HG03095 (cell line): ENCODE measurements around the gene ANGPTL4.
"Not testable (repeated sequence)": the region's sequence is repeated elsewhere in the genome, so short reads cannot be mapped to it uniquely, and the experiment has no call there.

Experiments used
- ATAC-seq: cut with Tn5 transposase; IDR thresholded peaks from one replicate; pipeline ENCODE4 v1.9.1; 2021; ENCODE audit warnings: moderate library complexity; ENCODE audit not compliant: unreplicated experiment

The ANGPTL4 gene

DNA sequence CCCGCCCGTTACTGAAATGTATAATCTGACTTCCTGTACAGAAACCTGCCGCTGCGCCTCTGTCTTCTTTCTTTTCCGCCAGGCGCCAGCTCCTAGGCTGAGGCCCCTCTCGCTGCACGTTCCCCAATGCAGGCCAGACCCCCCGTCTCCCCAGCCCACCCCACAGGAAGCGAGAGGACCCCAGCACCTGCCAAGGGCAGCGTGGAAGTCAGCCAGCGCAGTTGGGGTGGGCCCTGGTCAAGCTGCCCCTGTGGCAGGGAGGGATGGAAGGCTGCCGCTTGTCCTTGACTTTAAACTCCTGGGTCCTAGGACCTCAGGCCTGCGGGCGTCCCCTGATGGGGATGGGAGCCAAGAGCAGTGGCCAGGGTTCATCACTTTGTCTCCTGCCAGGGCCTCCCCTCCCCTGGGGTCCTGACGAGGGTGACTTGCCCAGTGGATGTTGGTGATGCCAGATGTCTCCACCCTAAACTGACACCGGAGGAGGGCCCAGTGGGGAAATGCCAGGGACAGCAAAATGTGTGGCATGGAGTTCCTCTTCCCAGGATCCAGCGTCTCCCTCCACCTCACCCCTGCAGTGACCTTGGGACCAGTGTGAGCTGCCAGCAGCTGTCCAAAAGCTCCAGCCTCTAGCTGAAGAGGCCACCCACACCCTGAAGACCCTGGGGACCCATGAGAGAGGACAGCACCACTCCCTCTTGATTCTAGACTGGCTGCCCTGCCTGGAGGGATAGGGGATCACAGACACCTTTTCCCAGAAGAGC is 40.6 kb downstream of the ANGPTL4 start:
- no peak for ATAC-seq

- ATAC-seq, result not testable (repeated sequence)
These were observed 46.8 kb downstream of the ANGPTL4 start for GRCh38 chr19:8410718-8411117.

GRCh38 chr19:8412783-8413628 is 49.1 kb downstream of the ANGPTL4 start, which contains the start of gene MARCHF2:
TSS of gene MARCHF2 (plus strand) at chr19:8413305. CDS start at chr19:8421841, 8,536 bp downstream.
- ATAC-seq, result peak; percentile 98

DNA sequence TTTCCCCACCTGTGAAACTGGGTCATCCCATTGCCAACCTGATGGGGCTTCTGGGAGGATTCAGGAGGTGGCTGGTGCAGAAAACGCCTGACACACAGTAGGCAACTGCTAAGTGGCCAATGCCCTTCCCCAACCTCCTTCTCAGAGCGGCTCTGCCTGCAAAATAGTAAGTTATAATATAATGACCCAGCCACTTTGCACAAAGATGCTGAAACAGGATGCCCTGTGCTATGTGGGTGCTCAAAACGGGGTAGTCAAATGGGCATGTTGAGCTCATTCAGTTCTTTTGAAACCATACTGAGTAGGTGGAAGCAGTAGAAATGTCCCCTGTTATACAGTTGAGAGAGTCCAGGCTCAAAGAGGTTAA is 49.7 kb downstream of the ANGPTL4 start:
- no peak for ATAC-seq

- no peak for ATAC-seq
These were observed 52.8 kb downstream of the ANGPTL4 start for GRCh38 chr19:8416796-8417195.

DNA sequence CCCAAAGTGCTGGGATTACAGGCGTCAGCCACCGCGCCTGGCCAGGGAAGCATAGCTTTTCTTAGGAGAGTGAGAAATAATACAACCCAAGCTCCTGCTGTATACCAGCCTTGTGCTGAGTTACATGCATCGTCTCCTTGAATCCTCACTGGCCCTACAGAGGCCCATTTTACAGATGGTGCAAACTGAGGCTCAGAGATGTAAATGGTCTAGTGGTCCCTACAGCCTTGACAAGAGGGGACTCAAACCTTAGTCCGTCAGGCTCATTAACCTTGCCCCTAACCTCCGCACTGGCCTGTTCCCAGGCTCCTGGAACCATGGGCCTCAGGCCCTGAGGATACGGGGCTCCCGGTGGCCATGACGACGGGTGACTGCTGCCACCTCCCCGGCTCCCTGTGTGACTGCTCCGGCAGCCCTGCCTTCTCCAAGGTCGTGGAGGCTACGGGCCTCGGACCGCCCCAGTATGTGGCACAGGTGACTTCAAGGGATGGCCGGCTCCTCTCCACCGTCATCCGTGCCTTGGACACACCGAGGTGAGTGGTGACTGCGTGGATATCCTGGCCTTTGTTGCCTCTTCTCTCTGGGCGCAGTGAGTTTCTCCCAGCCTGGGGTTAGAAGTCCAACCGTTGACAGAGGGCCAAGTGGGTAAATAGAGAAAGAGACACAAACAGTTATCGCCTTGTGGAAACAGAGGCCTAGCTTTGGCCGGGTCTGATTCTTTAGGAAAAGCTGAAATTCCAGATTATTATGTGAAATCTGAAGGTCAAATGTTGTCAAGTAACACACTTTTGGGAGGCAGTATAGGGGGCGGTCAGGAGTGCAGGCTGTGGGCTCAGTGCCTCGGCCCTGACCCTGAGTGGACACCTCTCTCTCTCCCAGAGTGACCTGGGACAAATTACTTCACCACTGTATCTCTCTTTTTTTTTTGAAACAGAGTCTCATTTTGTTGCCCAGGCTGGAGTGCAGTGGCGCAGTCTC is 57.8 kb downstream of the ANGPTL4 start:
- ATAC-seq, result no peak

DNA sequence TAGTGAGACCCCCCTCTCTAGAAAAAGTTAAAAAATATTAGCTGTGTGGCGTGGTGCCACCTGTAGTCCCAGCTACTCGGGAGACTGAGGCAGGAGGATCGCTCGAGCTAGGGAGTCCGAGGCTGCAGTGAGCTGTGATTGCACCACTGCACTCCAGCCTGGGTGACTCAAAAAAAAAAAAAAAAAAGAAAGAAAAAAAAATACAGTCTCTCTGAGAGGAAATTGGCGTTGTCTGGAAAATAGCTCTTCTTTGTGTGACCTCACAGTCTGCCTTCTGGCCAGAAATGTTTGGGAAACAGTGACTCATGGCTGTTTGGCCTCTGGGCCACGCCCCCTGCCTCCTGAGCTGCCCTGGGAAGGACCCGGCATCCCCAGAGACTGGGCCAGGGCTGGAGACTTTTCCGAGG is 59.9 kb downstream of the ANGPTL4 start:
- no peak for ATAC-seq
